ENCODE measurements around the gene CHMP2A. TPM values are rescaled to one million over a fixed set of nuclear protein-coding genes. Genes with fewer than 3 reads are reported as not detected.
A peak's percentile ranks its signal among the peaks of the same experiment; 100 is the strongest.

CHMP2A gene
- total and polyA plus RNA-seq, 2 of the 8 experiments (the other 6 are each of a cell fraction or from before 2014, with no cell fraction given), result 70.0 to 132 TPM

GRCh38 chr19:58513694-58514563 is 41.0 kb downstream of the CHMP2A start (continued):
- TF ChIP-seq CHD7 (IDR thresholded peaks at IDR 0.05; ENCODE audit: insufficient replicate concordance, low read length) (no peak), CHD1 (IDR thresholded peaks at IDR 0.05; ENCODE audit: low read depth, low read length) (no peak), ATF2 (IDR thresholded peaks at IDR 0.05; ENCODE audit: low read length) (no peak), SIN3A (conservative IDR thresholded peaks at IDR 0.05 in 1 of 2, IDR thresholded peaks at IDR 0.05 in 1 of 2; ENCODE audit: low read depth in 1 of 2, low read length in 2 of 2) (peak in 1 of 2 experiments; percentile 35; a peak in 1 of 4 replicates), BCL11A (IDR thresholded peaks at IDR 0.05; ENCODE audit: low read depth in 2 of 2, low read length in 2 of 2) (no peak), POU5F1 (IDR thresholded peaks at IDR 0.05; ENCODE audit: low read depth, low read length) (no peak), CBX8 (IDR thresholded peaks at IDR 0.05; ENCODE audit: borderline replicate concordance, low read depth, low read length) (no peak), POLR2AphosphoS5 (IDR thresholded peaks at IDR 0.05; ENCODE audit: low read depth, low read length) (peak; percentile 95)

Measured in H1 (cell line).